Neuron (in vitro differentiated cells): ENCODE data around the gene RHOA.

Experiments
- H2AFZ ChIP-seq: one replicate; pipeline ENCODE4 v1.6.1; 2013; ENCODE audit warnings: low read depth, mild to moderate bottlenecking, inconsistent platforms, low read length, moderate library complexity
- H3K27me3 ChIP-seq: one replicate; pipeline ENCODE4 v1.6.1; 2013; ENCODE audit warnings: low read length; ENCODE audit not compliant: insufficient read depth
- H3K36me3 ChIP-seq: one replicate; pipeline ENCODE4 v1.6.1; 2013; ENCODE audit warnings: low read length; ENCODE audit not compliant: insufficient read depth
- H3K4me1 ChIP-seq: one replicate; pipeline ENCODE4 v1.6.1; 2013; ENCODE audit warnings: low read length; ENCODE audit not compliant: insufficient read depth
- H3K4me3 ChIP-seq: 2 replicates; pipeline ENCODE4 v1.5.1; 2013; ENCODE audit warnings: mild to moderate bottlenecking, low read length, moderate library complexity
- H3K9me3 ChIP-seq: one replicate; pipeline ENCODE4 v1.6.1; 2013; ENCODE audit warnings: low read length

The RHOA gene

GRCh38 chr3:49411968-49412631 lies at the start of gene RHOA, which contains the start of gene TCTA:
Gene RHOA (minus strand): TSS chr3:49411976. CDS start chr3:49375589, 36,387 bp downstream.
Gene TCTA (plus strand): TSS chr3:49412423. CDS start chr3:49412427, 4 bp downstream.
- H3K27me3 ChIP-seq = no peaks in the 10 kb centered on the region

DNA sequence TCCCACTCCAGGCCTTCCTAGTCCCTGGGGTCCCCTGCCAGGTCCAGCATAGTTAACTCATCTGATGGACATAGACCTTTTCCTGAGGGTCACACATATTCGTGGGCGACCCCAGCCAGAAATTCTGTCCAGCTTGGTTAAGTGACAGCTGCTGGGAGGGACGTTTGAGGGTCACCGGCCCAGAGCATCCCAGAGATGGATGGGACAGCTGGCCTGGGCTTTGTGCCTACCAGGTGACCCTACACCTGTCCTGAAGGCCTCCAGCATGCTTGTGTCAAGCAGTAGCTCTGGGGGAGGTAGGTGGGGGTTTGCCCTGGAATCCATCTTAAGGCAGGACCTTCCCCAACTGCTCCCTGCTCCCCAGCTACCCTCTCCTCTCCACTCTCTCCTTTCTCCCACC lies 49.2 kb upstream of the RHOA start:
- no peaks in the 10 kb centered on the region for H3K9me3 ChIP-seq
- H3K36me3 ChIP-seq = no peaks in the 10 kb centered on the region
- H3K27me3 ChIP-seq = no peaks in the 10 kb centered on the region
- H3K4me1 ChIP-seq = peaks cover 34% of the 10 kb centered on the region
- H3K4me3 ChIP-seq = no peak overlapping the region
- H2AFZ ChIP-seq = no peak overlapping the region

More at GRCh38 chr3:49411968-49412631, at the start of gene RHOA, which contains the start of gene TCTA:
- peaks cover 13% of the 10 kb centered on the region for H3K36me3 ChIP-seq
- H3K9me3 ChIP-seq = no peaks in the 10 kb centered on the region
- H3K4me1 ChIP-seq = peaks cover 21% of the 10 kb centered on the region
- peak within 1 kb of the TSS; percentile 49 for H2AFZ ChIP-seq
- peak within 1 kb of the TSS; percentile 81 for H3K4me3 ChIP-seq

DNA sequence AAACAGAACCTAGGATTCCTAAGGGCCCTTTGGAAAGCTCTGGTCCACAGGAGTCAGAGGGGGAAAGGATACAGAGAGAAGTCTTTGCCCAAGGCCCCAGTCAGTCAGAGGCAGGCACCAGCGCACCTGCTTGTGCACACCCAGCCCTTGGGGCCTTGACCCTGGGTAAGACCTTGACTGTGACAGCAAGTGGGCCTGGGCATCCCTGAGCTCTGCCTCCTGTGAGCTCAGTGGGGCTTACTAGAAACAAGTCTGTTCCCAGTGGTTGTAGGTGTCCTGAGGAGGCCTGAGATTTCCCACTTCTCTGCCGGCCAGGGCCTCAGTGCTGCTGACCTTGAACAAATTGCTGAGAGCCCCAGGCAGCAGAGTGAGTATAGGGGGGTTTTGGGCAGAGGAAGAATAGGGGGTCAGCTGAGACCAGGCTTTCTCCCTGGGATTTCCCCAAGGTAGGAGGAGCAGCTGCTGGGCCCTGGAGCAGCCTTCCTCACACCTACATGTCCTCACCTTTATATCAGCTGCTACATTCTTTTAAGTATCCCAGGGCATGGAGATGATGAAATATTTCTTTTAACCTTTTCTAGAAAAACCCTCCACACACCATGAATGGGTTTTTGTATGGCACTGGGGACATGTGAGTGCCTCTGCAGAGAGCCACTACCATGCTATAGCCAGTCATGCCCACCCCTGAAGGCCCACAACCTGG lies 48.6 kb upstream of the RHOA start:
- Histone ChIP-seq H3K36me3 (no peaks in the 10 kb centered on the region), H3K4me3 (no peak overlapping the region), H3K9me3 (no peaks in the 10 kb centered on the region), H2AFZ (no peak overlapping the region), H3K4me1 (peaks cover 33% of the 10 kb centered on the region), H3K27me3 (no peaks in the 10 kb centered on the region)

GRCh38 chr3:49456466-49456865 lies 44.7 kb upstream of the RHOA start:
- H3K9me3 ChIP-seq = no peaks in the 10 kb centered on the region
- peaks cover 30% of the 10 kb centered on the region for H3K4me1 ChIP-seq
- no peaks in the 10 kb centered on the region for H3K36me3 ChIP-seq
- H2AFZ ChIP-seq = no peak overlapping the region
- no peak overlapping the region for H3K4me3 ChIP-seq
- H3K27me3 ChIP-seq = no peaks in the 10 kb centered on the region

- no peaks in the 10 kb centered on the region for H3K9me3 ChIP-seq
- peaks cover 17% of the 10 kb centered on the region for H3K4me1 ChIP-seq
- H3K27me3 ChIP-seq = no peaks in the 10 kb centered on the region
- H3K36me3 ChIP-seq = no peaks in the 10 kb centered on the region
- no peak overlapping the region for H2AFZ ChIP-seq
- no peak overlapping the region for H3K4me3 ChIP-seq
Observed at GRCh38 chr3:49454898-49455681, 43.3 kb upstream of the RHOA start.

DNA sequence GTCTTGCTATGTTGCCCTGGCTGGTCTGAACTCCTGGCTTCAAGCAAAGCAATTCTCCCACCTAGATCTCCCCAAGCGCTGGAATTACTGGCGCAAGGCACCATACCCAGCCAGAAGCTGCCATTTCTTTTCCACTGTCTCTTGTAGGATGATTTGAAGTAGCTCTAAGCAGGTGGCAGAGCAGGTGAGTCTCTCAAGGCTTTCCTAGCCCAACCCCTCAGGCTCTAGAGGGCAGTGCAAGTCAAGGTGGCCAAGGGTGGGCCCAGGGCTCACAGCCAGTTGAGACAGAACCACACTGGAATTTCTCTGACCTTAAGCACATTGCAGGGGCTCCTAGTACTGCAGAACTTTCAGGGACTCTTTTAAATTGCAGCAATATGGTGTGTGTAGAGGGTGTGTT lies 42.7 kb upstream of the RHOA start:
- Histone ChIP-seq H3K4me1 (peaks cover 16% of the 10 kb centered on the region), H3K9me3 (no peaks in the 10 kb centered on the region), H3K36me3 (no peaks in the 10 kb centered on the region), H3K4me3 (no peak overlapping the region), H3K27me3 (no peaks in the 10 kb centered on the region), H2AFZ (no peak overlapping the region)

DNA sequence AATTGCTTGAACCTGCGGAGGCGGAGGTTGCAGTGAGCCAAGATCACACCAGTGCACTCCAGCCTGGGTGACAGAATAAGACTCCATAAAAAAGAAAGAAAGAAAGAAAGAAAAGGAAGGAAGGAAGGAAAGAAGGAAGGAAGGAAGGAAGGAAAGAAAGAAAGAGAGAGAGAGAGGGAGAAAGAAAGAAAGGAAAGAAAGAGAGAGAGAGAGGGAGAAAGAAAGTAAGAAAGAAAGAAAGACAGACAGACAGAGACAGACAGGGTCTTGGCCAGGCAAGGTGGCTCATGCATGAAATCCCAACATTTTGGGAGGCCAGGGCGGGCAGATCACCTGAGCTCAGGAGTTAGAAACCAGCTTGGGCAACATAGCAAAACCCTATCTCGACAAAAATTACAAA lies 41.8 kb upstream of the RHOA start:
- peaks cover 8% of the 10 kb centered on the region for H3K4me1 ChIP-seq

GRCh38 chr3:49445391-49445790 lies 33.6 kb upstream of the RHOA start:
- Histone ChIP-seq H3K4me3 (no peak overlapping the region), H3K9me3 (no peaks in the 10 kb centered on the region), H2AFZ (no peak overlapping the region), H3K27me3 (no peaks in the 10 kb centered on the region), H3K36me3 (no peaks in the 10 kb centered on the region), H3K4me1 (no peaks in the 10 kb centered on the region)

More for the DNA sequence above, 41.8 kb upstream of the RHOA start:
- no peaks in the 10 kb centered on the region for H3K9me3 ChIP-seq
- H3K4me3 ChIP-seq = no peak overlapping the region
- no peaks in the 10 kb centered on the region for H3K36me3 ChIP-seq
- H3K27me3 ChIP-seq = no peaks in the 10 kb centered on the region
- no peak overlapping the region for H2AFZ ChIP-seq

DNA sequence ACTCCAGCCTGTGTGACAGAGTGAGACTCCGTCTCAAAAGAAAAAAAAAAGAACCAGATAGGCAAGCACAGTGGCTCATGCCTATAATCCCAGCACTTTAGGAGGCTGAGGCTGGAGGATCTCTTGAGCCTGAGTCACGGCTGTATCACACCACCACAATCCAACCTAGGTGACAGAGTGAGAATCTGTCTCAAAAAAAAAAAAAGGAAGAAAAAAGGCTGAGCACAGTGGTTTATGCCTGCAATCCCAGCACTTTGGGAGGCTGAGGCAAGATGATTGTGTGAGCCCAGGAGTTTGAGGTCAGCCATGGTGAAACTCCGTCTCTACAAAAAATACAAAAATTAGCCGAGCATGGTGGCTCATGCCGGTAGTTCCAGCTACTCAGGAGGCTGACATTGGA lies 23.0 kb upstream of the RHOA start:
- Histone ChIP-seq H2AFZ (no peak overlapping the region), H3K4me3 (no peak overlapping the region), H3K36me3 (no peaks in the 10 kb centered on the region), H3K9me3 (no peaks in the 10 kb centered on the region), H3K27me3 (no peaks in the 10 kb centered on the region), H3K4me1 (peaks cover 3% of the 10 kb centered on the region)

GRCh38 chr3:49428752-49429080 lies 16.9 kb upstream of the RHOA start:
- Histone ChIP-seq H2AFZ (peak overlapping the region; percentile 77), H3K9me3 (no peaks in the 10 kb centered on the region), H3K36me3 (peaks cover 14% of the 10 kb centered on the region)

GRCh38 chr3:49427586-49427985 lies 15.8 kb upstream of the RHOA start:
- H3K4me3 ChIP-seq = no peak overlapping the region
- H3K36me3 ChIP-seq = peaks cover 16% of the 10 kb centered on the region
- peaks cover 8% of the 10 kb centered on the region for H3K4me1 ChIP-seq
- no peaks in the 10 kb centered on the region for H3K9me3 ChIP-seq
- no peak overlapping the region for H2AFZ ChIP-seq
- H3K27me3 ChIP-seq = no peaks in the 10 kb centered on the region

More at GRCh38 chr3:49428752-49429080, 16.9 kb upstream of the RHOA start:
- H3K4me1 ChIP-seq = peaks cover 8% of the 10 kb centered on the region
- no peaks in the 10 kb centered on the region for H3K27me3 ChIP-seq
- H3K4me3 ChIP-seq = peak overlapping the region; percentile 90

DNA sequence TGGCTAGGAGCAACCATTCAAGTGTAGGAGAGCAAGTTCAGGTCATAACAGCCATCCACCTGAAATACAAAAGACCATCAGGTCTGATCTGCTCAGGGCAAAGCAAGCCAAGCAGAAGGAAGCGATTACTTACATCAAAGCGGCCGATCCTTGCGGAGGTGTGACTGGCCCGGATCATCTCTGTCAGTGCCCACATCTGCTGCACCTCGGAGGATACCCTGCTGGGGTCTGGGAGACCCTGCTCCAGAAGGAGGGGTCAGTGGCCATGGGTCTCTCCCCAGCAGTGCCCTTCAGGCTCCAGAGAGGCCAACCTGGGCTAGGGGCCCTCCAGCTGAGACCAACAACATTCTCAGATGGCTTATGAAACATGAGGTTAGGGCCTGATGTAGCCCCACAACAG lies 13.0 kb upstream of the RHOA start:
- Histone ChIP-seq H3K4me1 (peaks cover 9% of the 10 kb centered on the region), H3K9me3 (no peaks in the 10 kb centered on the region), H3K36me3 (peaks cover 16% of the 10 kb centered on the region), H3K4me3 (no peak overlapping the region), H2AFZ (no peak overlapping the region), H3K27me3 (no peaks in the 10 kb centered on the region)
